A673 (cell line): Measurements from ENCODE around the gene COL2A1. TPM values are rescaled to one million over a fixed set of nuclear protein-coding genes. Genes with fewer than 3 reads are reported as not detected.
A peak's percentile ranks its signal among the peaks of the same experiment; 100 is the strongest.

Experiments
- BruUV-seq: library from RNA; stranded (reverse); fragments of 400-500 nt; replicated peaks from 2 replicates; lab custom pipeline; 2021; lab: Mats Ljungman, UMichigan
- CTCF ChIA-PET: fragments of 300-600 bp; sonication (Branson Sonifier 250); formaldehyde crosslinking; loops from one replicate; lab custom pipeline; 2022; ENCODE audit warnings: antibody characterized with exemption; lab: Charles Lee
- POLR2A ChIA-PET: fragments of 300-600 bp; sonication (Branson Sonifier 250); formaldehyde crosslinking; loops from one replicate; lab custom pipeline; 2022; ENCODE audit warnings: antibody characterized with exemption; ENCODE audit not compliant: low non-redundant PET; lab: Charles Lee
- DNase-seq: peaks from one replicate; pipeline ENCODE4 v3.0.0-alpha.2; 2015; ENCODE audit warnings: low spot score
- H3K27ac ChIP-seq: fragments of 200-600 bp; sonication (generic); 2 replicates; pipeline ENCODE4 v1.5.1; 2016; ENCODE audit warnings: mixed run types, low read depth, mild to moderate bottlenecking, mixed read lengths, antibody characterized with exemption, low read length; ENCODE audit not compliant: poor library complexity, severe bottlenecking
- H3K27me3 ChIP-seq: fragments of 200-600 bp; sonication (generic); replicated peaks from 2 replicates; pipeline ENCODE4 v1.6.1; 2017; ENCODE audit warnings: mixed run types, low read depth, mild to moderate bottlenecking, mixed read lengths, antibody characterized with exemption, low read length; ENCODE audit not compliant: insufficient read depth, poor library complexity
- H3K36me3 ChIP-seq: fragments of 200-600 bp; sonication (generic); 2 replicates; pipeline ENCODE4 v1.6.1; 2016; ENCODE audit warnings: mixed run types, mild to moderate bottlenecking, mixed read lengths, antibody characterized with exemption, low read length; ENCODE audit not compliant: insufficient read depth, poor library complexity, severe bottlenecking
- H3K4me1 ChIP-seq: fragments of 200-600 bp; sonication (generic); 2 replicates; pipeline ENCODE4 v1.6.1; 2017; ENCODE audit warnings: mixed run types, mild to moderate bottlenecking, mixed read lengths, antibody characterized with exemption, low read length; ENCODE audit not compliant: insufficient read depth, poor library complexity, severe bottlenecking
- H3K4me3 ChIP-seq: fragments of 200-600 bp; sonication (generic); 2 replicates; pipeline ENCODE4 v1.5.1; 2016; ENCODE audit warnings: low read depth, mixed run types, mild to moderate bottlenecking, mixed read lengths, low read length; ENCODE audit not compliant: poor library complexity, severe bottlenecking
- H3K9me3 ChIP-seq: fragments of 200-600 bp; sonication (generic); 2 replicates; pipeline ENCODE4 v1.6.1; 2016; ENCODE audit warnings: mixed run types, low read depth, mild to moderate bottlenecking, mixed read lengths, antibody characterized with exemption, low read length; ENCODE audit not compliant: poor library complexity, severe bottlenecking
- CTCF ChIP-seq: fragments of 300-800, 200-600 bp; sonication (generic); conservative IDR thresholded peaks from 2 replicates; pipeline ENCODE4 v1.5.1; 2017; ENCODE audit warnings: low read depth, mild to moderate bottlenecking, antibody characterized with exemption, low read length, moderate library complexity, mixed read lengths
- EZH2 ChIP-seq: fragments of 200-600 bp; sonication (generic); IDR thresholded peaks from 2 replicates; pipeline ENCODE4 v1.6.1; 2017; ENCODE audit warnings: borderline replicate concordance, low read depth, mild to moderate bottlenecking, mixed read lengths, antibody characterized with exemption, low read length; ENCODE audit not compliant: poor library complexity, severe bottlenecking
- intact Hi-C: fragments of 100-400 bp; cut with micrococcal nuclease; formaldehyde crosslinking; loops from one replicate; pipeline ENCODE4 v1.10.0; 2022; ENCODE audit not compliant: unreplicated experiment
- total RNA-seq: library from RNA; stranded (reverse); gene quantifications from 2 replicates; pipeline ENCODE4 v1.2.3, GENCODE V29; 2021

The COL2A1 gene
- total RNA-seq, 1 experiment from 2014 or later: 1.3 TPM

- Histone ChIP-seq H3K9me3 (no peaks in the 10 kb centered on the region), H3K27ac (no peak overlapping the region), H3K36me3 (no peaks in the 10 kb centered on the region), H3K4me3 (peak overlapping the region; percentile 46), H3K4me1 (peaks cover 26% of the 10 kb centered on the region), H3K27me3 (peaks cover 67% of the 10 kb centered on the region)
- no peak for DNase-seq
- CTCF ChIA-PET: no interaction called here
- no TSS peak for BruUV-seq
- POLR2A ChIA-PET: no interaction called here
- TF ChIP-seq CTCF: no peak
- peak; percentile 68 for TF ChIP-seq EZH2
- intact Hi-C loops: loop anchor here (10.0 kb wide), 1 partner anchor 182 kb away; the partner anchor contains the start of gene CCDC184
Observed at GRCh38 chr12:48002773-48003218, 1.5 kb downstream of the COL2A1 start.

- no peak for DNase-seq
- ChIA-PET POLR2A (no interaction called here), CTCF (interaction anchor here (0.6 to 1.5 kb wide), 3 partner anchors 39 to 1618 kb away, joined by 3 to 4 read pairs (median 3); partner anchors contain the start of gene TMEM106C)
- Histone ChIP-seq H3K4me1 (peaks cover 26% of the 10 kb centered on the region), H3K27me3 (peaks cover 66% of the 10 kb centered on the region), H3K36me3 (no peaks in the 10 kb centered on the region), H3K27ac (no peak overlapping the region), H3K4me3 (peak overlapping the region; percentile 46), H3K9me3 (no peaks in the 10 kb centered on the region)
- no peak for TF ChIP-seq EZH2
- TF ChIP-seq CTCF: no peak
- BruUV-seq: no TSS peak
- intact Hi-C loops: loop anchor here (10.0 kb wide), 1 partner anchor 182 kb away; the partner anchor contains the start of gene CCDC184
Observed at GRCh38 chr12:48002414-48002730, 1.9 kb downstream of the COL2A1 start.

- Histone ChIP-seq H3K27ac (no peak overlapping the region), H3K4me3 (peak overlapping the region; percentile 46), H3K36me3 (no peaks in the 10 kb centered on the region), H3K27me3 (peaks cover 60% of the 10 kb centered on the region), H3K9me3 (no peaks in the 10 kb centered on the region), H3K4me1 (peaks cover 26% of the 10 kb centered on the region)
- peak; percentile 73 for DNase-seq
- no TSS peak for BruUV-seq
- ChIA-PET POLR2A (no interaction called here), CTCF (interaction anchor here (0.6 to 1.5 kb wide), 3 partner anchors 38 to 1617 kb away, joined by 3 to 4 read pairs (median 3); partner anchors contain the start of gene TMEM106C)
- TF ChIP-seq CTCF (no peak), EZH2 (no peak)
- intact Hi-C loops: loop anchor here (10.0 kb wide), 1 partner anchor 183 kb away; the partner anchor contains the start of gene CCDC184
Observed at GRCh38 chr12:48001505-48002413, 2.5 kb downstream of the COL2A1 start.
